Activated T-cell treated with anti-CD3 and anti-CD28 coated beads, Interleukin-2, amount 50 U/mL, for 72 hours (primary cell): ENCODE measurements around the gene TBL1X. TPM values are rescaled to one million over a fixed set of nuclear protein-coding genes. Genes with fewer than 3 reads are reported as not detected.

Experiments
- ATAC-seq, 2 donors: fragments of 150-1000 bp; cut with Tn5 transposase; replicated peaks in 1 of 2; 2 replicates each; pipeline ENCODE4 v1.10.0; 2021; ENCODE audit warnings: moderate library complexity in 2 of 2, mild to moderate bottlenecking in 1 of 2
- DNase-seq, 2 donors: peaks; one replicate each; pipeline ENCODE4 v3.0.0; 2021 to 2022; ENCODE audit warnings: mixed read lengths in 1 of 2
- H3K27ac Mint-ChIP-seq: one replicate; pipeline ENCODE4 v1.8.0; 2022; ENCODE audit warnings: mild to moderate bottlenecking, moderate library complexity, mixed read lengths
- H3K27me3 Mint-ChIP-seq: one replicate; pipeline ENCODE4 v1.8.0; 2022; ENCODE audit warnings: low read depth, mixed read lengths
- H3K36me3 Mint-ChIP-seq, 2 donors: one replicate each; pipeline ENCODE4 v1.8.0; 2022; ENCODE audit warnings: mixed read lengths in 2 of 2, mild to moderate bottlenecking in 1 of 2; ENCODE audit not compliant: insufficient read depth in 2 of 2
- H3K4me1 Mint-ChIP-seq: one replicate; pipeline ENCODE4 v1.8.0; 2022; ENCODE audit warnings: low read depth, mixed read lengths
- H3K4me3 Mint-ChIP-seq, 2 donors: one replicate each; pipeline ENCODE4 v1.8.0; 2022; ENCODE audit warnings: mild to moderate bottlenecking in 2 of 2, mixed read lengths in 2 of 2, moderate library complexity in 2 of 2
- H3K9me3 Mint-ChIP-seq, 2 donors: one replicate each; pipeline ENCODE4 v1.8.0; 2022; ENCODE audit warnings: mixed read lengths in 2 of 2
- total RNA-seq, 2 donors: library from RNA; stranded (reverse); gene quantifications; one replicate each; pipeline ENCODE4 v1.2.3, GENCODE V29; 2022

The TBL1X gene
- total RNA-seq, 2 donors from 2014 or later: 52.8 to 55.1 TPM

GRCh38 chrX:9595174-9595573, 130.3 kb downstream of the TBL1X start:
- Mint-ChIP-seq H3K4me1 (no peaks in the 10 kb centered on the region), H3K27me3 (no peaks in the 10 kb centered on the region), H3K9me3 (peaks cover 2 to 3% of the 10 kb centered on the region in 2 donors), H3K4me3 (no peak overlapping the region), H3K27ac (no peak overlapping the region), H3K36me3 (peaks cover 4 to 5% of the 10 kb centered on the region in 2 donors)
- ATAC-seq: no peak
- DNase-seq: no peak

DNA sequence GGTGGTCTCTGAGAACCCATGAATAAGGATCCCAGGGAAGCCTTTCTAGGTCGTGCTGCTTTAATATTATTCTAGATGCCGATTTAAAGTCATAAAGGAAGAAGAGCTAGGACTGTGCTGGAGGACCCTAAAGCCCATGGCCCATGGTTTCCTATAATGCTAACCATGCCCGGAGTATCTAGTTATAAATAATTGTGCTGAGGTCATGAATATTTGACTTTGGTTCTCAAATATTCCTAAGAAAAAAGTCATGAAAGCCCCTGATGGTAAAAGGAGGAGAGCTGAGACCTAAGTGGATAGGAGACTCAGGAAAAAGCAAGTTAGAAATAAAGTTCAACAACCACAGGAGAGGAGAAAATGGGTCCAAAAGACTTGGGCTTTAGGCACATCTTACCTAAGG, 132.0 kb downstream of the TBL1X start:
- no peaks in the 10 kb centered on the region for H3K27me3 Mint-ChIP-seq
- ATAC-seq: no peak
- H3K4me1 Mint-ChIP-seq: no peaks in the 10 kb centered on the region
- H3K9me3 Mint-ChIP-seq: peaks cover 2 to 3% of the 10 kb centered on the region in 2 donors
- no peak for DNase-seq
- H3K36me3 Mint-ChIP-seq: peaks cover 2 to 5% of the 10 kb centered on the region in 2 donors
- no peak overlapping the region for H3K27ac Mint-ChIP-seq
- H3K4me3 Mint-ChIP-seq: no peak overlapping the region

DNA sequence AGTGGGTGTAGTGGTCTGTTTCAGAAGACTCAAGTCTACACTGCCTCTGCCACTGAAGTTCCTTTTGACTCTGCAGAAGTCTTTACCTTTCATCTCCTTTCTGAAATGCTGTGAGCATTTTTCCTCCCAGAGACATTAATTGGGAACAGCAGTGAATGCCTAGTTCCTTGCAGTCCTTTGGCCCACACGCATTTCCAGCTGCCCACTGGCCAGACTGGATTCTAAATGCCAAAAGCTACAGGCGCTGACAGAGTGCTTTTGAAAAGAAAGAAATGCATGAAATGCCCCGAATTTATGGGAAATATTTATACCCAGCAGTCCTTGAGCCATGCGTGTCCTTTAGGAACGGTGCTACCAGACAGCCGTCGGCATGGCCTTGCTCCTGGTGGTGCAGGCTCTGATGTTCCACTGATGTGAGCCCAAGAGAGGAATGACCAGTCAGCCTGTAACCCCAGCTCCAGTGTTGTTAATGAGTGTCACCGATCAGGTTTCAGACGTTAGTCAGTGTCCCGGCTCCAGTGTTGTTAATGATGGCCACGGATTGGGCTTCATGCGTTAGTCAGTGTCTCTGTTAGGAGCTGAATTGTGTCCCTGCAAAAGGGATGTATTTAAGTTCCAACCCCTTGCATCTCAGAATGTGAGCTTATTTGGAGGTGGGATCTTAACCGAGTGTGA, 132.6 kb downstream of the TBL1X start:
- Mint-ChIP-seq H3K27me3 (no peaks in the 10 kb centered on the region), H3K36me3 (peaks cover 0 to 2% of the 10 kb centered on the region in 2 donors), H3K9me3 (peaks cover 0 to 2% of the 10 kb centered on the region in 2 donors), H3K4me1 (no peaks in the 10 kb centered on the region), H3K27ac (no peak overlapping the region), H3K4me3 (no peak overlapping the region)
- DNase-seq (no peak), ATAC-seq (no peak)

DNA sequence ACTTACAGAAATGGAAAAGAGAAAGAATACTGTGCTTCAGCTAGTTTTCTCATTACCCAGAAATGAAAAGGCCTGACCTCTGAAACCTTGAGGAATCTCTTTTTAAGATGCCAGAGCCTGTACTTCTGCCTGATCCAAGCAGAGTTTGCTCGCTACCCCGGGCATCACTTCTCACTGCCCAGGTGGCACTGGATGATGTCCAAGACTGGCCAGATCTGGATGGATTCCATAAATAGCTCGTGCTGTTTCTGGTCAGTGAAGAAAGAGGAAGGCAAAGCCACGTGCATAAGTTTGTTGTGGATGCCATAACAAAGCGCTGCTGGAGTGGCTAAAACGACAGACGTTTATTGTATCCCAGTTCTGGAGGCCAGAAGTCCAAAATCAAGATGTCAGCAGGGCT, 133.5 kb downstream of the TBL1X start:
- Mint-ChIP-seq H3K27ac (no peak overlapping the region), H3K36me3 (no peaks in the 10 kb centered on the region), H3K4me1 (no peaks in the 10 kb centered on the region), H3K27me3 (no peaks in the 10 kb centered on the region), H3K4me3 (no peak overlapping the region), H3K9me3 (no peaks in the 10 kb centered on the region)
- DNase-seq: no peak
- ATAC-seq: no peak

DNA sequence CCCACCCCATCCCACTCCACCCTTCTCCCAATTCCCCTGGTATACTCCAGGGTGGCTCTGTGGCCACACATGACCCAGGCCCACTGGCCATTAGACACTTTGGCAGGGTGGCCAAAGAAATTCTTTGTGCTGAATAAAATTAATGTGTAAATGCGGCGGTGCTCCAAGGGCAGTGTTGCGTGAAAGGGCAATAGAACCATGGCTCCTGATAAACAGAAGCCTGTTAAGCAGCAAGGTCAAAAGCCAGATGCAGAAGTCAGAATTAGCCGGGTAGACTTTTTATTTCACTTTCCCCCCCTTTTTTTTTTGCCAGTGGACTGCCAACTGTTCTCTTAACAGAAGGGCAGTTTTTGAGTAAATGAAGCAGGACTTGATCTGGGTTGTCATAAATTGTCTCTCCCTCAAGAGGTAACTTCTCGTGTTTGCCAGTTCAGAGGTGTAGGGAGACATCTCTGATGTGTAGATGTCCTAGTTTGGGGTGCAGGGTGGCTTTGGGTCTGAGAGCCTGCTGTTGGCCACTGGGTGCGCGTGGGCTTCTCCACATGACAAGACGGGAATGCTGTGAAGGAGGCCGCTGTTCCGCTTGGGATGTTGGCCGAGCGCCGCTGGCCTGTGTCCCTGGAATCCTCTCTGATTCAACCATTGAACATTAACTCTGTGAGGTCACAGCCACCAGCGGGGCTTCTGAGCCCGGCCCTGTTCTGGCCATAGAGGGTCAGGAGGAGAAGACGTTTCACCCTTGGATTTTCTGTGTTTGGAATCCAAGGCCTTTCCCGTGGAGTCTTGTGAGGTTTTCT, 139.5 kb downstream of the TBL1X start:
- DNase-seq (no peak), ATAC-seq (no peak)
- Mint-ChIP-seq H3K4me3 (no peak overlapping the region), H3K27ac (no peak overlapping the region), H3K36me3 (peaks cover 0 to 1% of the 10 kb centered on the region in 2 donors), H3K4me1 (no peaks in the 10 kb centered on the region), H3K9me3 (no peaks in the 10 kb centered on the region), H3K27me3 (no peaks in the 10 kb centered on the region)

DNA sequence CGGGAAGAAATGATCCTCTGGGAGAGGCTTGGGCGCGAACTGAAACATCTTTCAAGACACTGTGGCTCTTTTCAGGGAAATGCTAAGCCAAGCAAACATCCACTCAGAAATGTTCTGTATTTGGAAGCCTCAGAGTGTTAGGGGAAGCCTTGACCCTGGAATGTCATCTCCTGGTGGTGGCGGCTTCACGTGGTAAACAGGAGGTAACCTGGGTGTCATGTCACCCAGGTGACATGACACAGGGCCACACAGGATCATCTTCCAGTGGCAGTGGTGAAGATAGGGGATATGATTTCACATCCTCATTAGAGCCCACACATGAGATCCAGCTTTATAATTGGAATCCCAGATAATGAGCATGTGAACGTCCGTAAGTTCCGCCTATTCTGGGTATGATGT, 140.0 kb downstream of the TBL1X start:
- no peak overlapping the region for H3K4me3 Mint-ChIP-seq
- DNase-seq (no peak), ATAC-seq (no peak)
- peaks cover 0 to 1% of the 10 kb centered on the region in 2 donors for H3K36me3 Mint-ChIP-seq
- H3K9me3 Mint-ChIP-seq: no peaks in the 10 kb centered on the region
- no peaks in the 10 kb centered on the region for H3K4me1 Mint-ChIP-seq
- H3K27ac Mint-ChIP-seq: no peak overlapping the region
- no peaks in the 10 kb centered on the region for H3K27me3 Mint-ChIP-seq

- ATAC-seq (no peak), DNase-seq (no peak)
- Mint-ChIP-seq H3K27ac (no peak overlapping the region), H3K27me3 (no peaks in the 10 kb centered on the region), H3K4me3 (no peak overlapping the region), H3K36me3 (peaks cover 0 to 1% of the 10 kb centered on the region in 2 donors), H3K9me3 (no peaks in the 10 kb centered on the region), H3K4me1 (no peaks in the 10 kb centered on the region)
Observed at GRCh38 chrX:9605484-9605883, 140.6 kb downstream of the TBL1X start.

- Mint-ChIP-seq H3K4me1 (no peaks in the 10 kb centered on the region), H3K36me3 (peaks cover 0 to 1% of the 10 kb centered on the region in 2 donors), H3K27ac (no peak overlapping the region), H3K9me3 (no peaks in the 10 kb centered on the region), H3K27me3 (no peaks in the 10 kb centered on the region), H3K4me3 (no peak overlapping the region)
- DNase-seq (no peak), ATAC-seq (no peak)
Observed at GRCh38 chrX:9606971-9607370, 142.1 kb downstream of the TBL1X start.

DNA sequence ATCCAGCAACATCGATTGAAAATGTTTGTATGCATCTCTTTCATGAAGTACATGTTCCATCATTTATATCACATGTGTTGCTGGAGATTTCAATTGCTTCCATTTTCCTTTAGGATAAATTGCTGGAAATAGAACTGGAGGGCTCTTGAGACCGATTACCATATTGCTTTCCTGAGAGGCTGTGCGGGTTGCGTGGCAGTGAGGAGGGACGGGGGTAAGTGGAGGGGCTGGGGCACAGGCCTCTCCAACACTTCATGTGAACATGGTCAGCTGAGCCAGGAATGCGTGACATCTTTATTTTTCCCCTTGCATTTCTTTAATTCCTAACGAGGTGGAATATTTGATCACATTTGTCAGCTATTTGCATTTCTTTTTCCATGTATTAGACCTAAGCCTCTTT, 144.6 kb downstream of the TBL1X start:
- ATAC-seq (no peak), DNase-seq (no peak)
- Mint-ChIP-seq H3K9me3 (no peaks in the 10 kb centered on the region), H3K4me1 (no peaks in the 10 kb centered on the region), H3K4me3 (no peak overlapping the region), H3K27me3 (no peaks in the 10 kb centered on the region), H3K27ac (no peak overlapping the region), H3K36me3 (no peaks in the 10 kb centered on the region)

- Mint-ChIP-seq H3K27me3 (no peaks in the 10 kb centered on the region), H3K27ac (no peak overlapping the region), H3K9me3 (no peaks in the 10 kb centered on the region), H3K4me3 (no peak overlapping the region), H3K4me1 (no peaks in the 10 kb centered on the region), H3K36me3 (no peaks in the 10 kb centered on the region)
- no peak for DNase-seq
- ATAC-seq: no peak
Observed at GRCh38 chrX:9609987-9610386, 145.1 kb downstream of the TBL1X start.

- Mint-ChIP-seq H3K9me3 (no peaks in the 10 kb centered on the region), H3K27me3 (no peaks in the 10 kb centered on the region), H3K4me3 (no peak overlapping the region), H3K27ac (no peak overlapping the region), H3K36me3 (no peaks in the 10 kb centered on the region), H3K4me1 (no peaks in the 10 kb centered on the region)
- ATAC-seq (no peak), DNase-seq (no peak)
Observed at GRCh38 chrX:9610771-9611392, 146.0 kb downstream of the TBL1X start.

DNA sequence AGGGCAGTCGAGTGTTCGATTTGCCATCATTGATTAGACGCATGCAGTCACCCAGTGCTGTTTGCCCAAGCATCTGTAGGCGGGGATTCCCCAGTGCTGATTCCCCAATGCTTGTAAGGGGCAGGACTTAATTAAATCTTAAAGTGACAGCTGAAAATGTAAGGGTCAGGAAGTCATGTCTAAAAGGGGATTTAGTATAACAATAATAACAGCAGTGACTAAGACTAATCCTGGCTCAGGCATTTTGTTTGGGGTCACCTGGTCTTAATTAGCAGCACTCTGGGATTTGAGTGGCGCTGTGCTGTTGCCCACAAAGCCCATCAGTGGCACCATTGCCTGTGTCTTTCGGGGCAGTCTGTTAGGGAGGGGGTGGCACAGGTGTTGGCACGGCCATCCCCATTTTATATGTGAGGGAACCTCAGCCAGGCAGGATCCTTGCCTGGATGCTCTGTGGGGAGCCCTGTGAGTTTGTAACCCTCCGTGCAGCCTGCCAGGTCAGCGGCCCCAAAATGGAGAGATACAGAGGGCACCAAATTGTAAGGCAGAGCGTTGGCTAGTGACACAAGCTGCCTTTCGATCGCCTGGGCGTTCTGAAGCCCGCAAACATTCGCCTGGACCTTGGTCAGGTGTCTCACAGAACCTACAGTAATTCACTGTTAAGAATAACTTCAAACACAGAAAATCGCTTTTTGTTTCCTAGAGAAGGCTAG, 146.7 kb downstream of the TBL1X start:
- no peak overlapping the region for H3K4me3 Mint-ChIP-seq
- no peak overlapping the region for H3K27ac Mint-ChIP-seq
- ATAC-seq (no peak), DNase-seq (no peak)
- no peaks in the 10 kb centered on the region for H3K36me3 Mint-ChIP-seq
- no peaks in the 10 kb centered on the region for H3K9me3 Mint-ChIP-seq
- H3K4me1 Mint-ChIP-seq: no peaks in the 10 kb centered on the region
- H3K27me3 Mint-ChIP-seq: no peaks in the 10 kb centered on the region

GRCh38 chrX:9612146-9612505, 147.3 kb downstream of the TBL1X start:
- no peaks in the 10 kb centered on the region for H3K4me1 Mint-ChIP-seq
- no peaks in the 10 kb centered on the region for H3K36me3 Mint-ChIP-seq
- no peaks in the 10 kb centered on the region for H3K9me3 Mint-ChIP-seq
- no peaks in the 10 kb centered on the region for H3K27me3 Mint-ChIP-seq
- H3K27ac Mint-ChIP-seq: no peak overlapping the region
- H3K4me3 Mint-ChIP-seq: no peak overlapping the region
- DNase-seq (no peak), ATAC-seq (no peak)
